CD8-positive, alpha-beta memory T cell (primary cell): ENCODE measurements around the gene SGMS1. TPM values are rescaled to one million over a fixed set of nuclear protein-coding genes. Genes with fewer than 3 reads are reported as not detected.
A peak's percentile ranks its signal among the peaks of the same experiment; 100 is the strongest.
"Not testable (repeated sequence)": the region's sequence is repeated elsewhere in the genome, so short reads cannot be mapped to it uniquely, and the experiment has no call there.

Experiments
- CTCF ChIA-PET: fragments of 350-600 bp; sonication (Branson Sonifier 250); formaldehyde crosslinking; loops from one replicate; lab custom pipeline; 2021; ENCODE audit warnings: antibody characterized with exemption; lab: Charles Lee
- POLR2A ChIA-PET: fragments of 350-600 bp; sonication (Branson Sonifier 250); formaldehyde crosslinking; loops from one replicate; lab custom pipeline; 2021; ENCODE audit warnings: antibody characterized with exemption; lab: Charles Lee
- DNase-seq, 5 donors: peaks; one replicate each; pipeline versions ENCODE4 v3.0.0 to v3.0.0-alpha.2; 2020 to 2022; ENCODE audit warnings: mixed read lengths in 1 of 5
- H3K27ac ChIP-seq: one replicate; pipeline ENCODE4 v1.7.0; 2013; ENCODE audit warnings: low read depth, mild to moderate bottlenecking, low read length, moderate library complexity
- H3K27me3 ChIP-seq: 2 replicates; pipeline ENCODE4 v1.7.0; 2013; ENCODE audit warnings: low read length, mild to moderate bottlenecking; ENCODE audit not compliant: insufficient read depth, poor library complexity, severe bottlenecking
- H3K36me3 ChIP-seq: 2 replicates; pipeline ENCODE4 v1.7.0; 2013; ENCODE audit warnings: mild to moderate bottlenecking, low read length, moderate library complexity; ENCODE audit not compliant: insufficient read depth
- H3K4me1 ChIP-seq: 2 replicates; pipeline ENCODE4 v1.7.0; 2013; ENCODE audit warnings: mild to moderate bottlenecking, low read length, moderate library complexity; ENCODE audit not compliant: insufficient read depth
- H3K4me3 ChIP-seq: 2 replicates; pipeline ENCODE4 v1.7.0; 2013; ENCODE audit warnings: mild to moderate bottlenecking, low read length
- H3K9me3 ChIP-seq: 2 replicates; pipeline ENCODE4 v1.7.0; 2013; ENCODE audit warnings: mild to moderate bottlenecking, low read length
- H3K27ac Mint-ChIP-seq, 8 donors: one replicate each; pipeline ENCODE4 v1.8.0; 2020 to 2021; ENCODE audit warnings: mixed read lengths in 8 of 8, mild to moderate bottlenecking in 6 of 8, inconsistent platforms in 3 of 8, moderate library complexity in 3 of 8
- H3K27me3 Mint-ChIP-seq, 2 donors: one replicate each; pipeline ENCODE4 v1.8.0; 2020 to 2021; ENCODE audit warnings: mixed read lengths in 2 of 2, mild to moderate bottlenecking in 1 of 2, moderate library complexity in 1 of 2
- H3K36me3 Mint-ChIP-seq, 3 donors: one replicate each; pipeline ENCODE4 v1.8.0; 2020 to 2021; ENCODE audit warnings: mixed read lengths in 3 of 3, inconsistent platforms in 1 of 3, mild to moderate bottlenecking in 1 of 3
- H3K4me1 Mint-ChIP-seq, 3 donors: one replicate each; pipeline ENCODE4 v1.8.0; 2020 to 2021; ENCODE audit warnings: mixed read lengths in 3 of 3, inconsistent platforms in 1 of 3, mild to moderate bottlenecking in 1 of 3
- H3K4me3 Mint-ChIP-seq, 7 donors: one replicate each; pipeline ENCODE4 v1.8.0; 2020 to 2021; ENCODE audit warnings: mixed read lengths in 7 of 7, mild to moderate bottlenecking in 6 of 7, moderate library complexity in 4 of 7, inconsistent platforms in 2 of 7
- H3K9me3 Mint-ChIP-seq, 5 donors: one replicate each; pipeline ENCODE4 v1.8.0; 2020 to 2022; ENCODE audit warnings: mixed read lengths in 5 of 5, mild to moderate bottlenecking in 3 of 5, moderate library complexity in 2 of 5, inconsistent platforms in 1 of 5
- polyA plus RNA-seq: library from polyadenylated mRNA; unstranded; fragments of 300-500 nt; fragmentation: Illumina TruSeq; gene quantifications from one replicate; pipeline ENCODE4 v1.2.3, GENCODE V29; 2021
- total RNA-seq, 2 experiments: library from RNA; stranded (reverse); gene quantifications; one replicate each; pipeline ENCODE4 v1.2.3, GENCODE V29; 2021

Gene SGMS1
- total and polyA plus RNA-seq, 3 experiments from 2014 or later = 11.3 to 14.5 (median 13.5) TPM

DNA sequence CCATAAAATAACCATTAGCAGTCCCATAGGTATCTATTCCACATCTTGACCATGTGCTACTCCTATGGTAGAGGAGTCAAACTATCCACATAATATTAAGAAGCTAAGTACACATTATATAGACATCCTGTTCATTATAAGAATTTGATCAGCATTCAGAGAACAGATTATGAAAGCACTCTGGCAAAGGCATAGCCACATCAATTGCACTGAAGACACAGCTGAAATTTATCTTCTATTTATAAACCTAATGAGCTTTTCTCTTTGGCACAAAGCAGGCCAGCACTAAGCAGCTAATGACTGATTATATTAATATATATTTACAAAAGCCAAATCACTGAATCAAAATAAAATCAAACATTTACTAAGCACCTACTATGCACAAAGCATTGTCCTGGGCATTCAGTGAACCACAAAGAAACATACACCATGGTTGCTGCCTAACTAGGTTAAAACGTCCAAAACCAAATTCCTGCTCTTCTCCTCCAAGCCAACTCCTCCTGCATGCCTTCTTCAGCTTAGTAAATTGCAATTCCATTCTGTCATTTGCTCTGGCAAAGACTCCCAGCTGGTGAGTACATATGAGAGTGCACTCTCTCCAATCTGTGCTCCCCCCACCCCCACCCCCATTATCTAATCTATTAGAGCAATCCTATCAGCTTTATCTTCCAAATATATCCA lies 249.8 kb downstream of the SGMS1 start:
- peaks cover 13% of the 10 kb centered on the region for H3K4me1 ChIP-seq
- H3K27me3 Mint-ChIP-seq = no peaks in the 10 kb centered on the region
- no peaks in the 10 kb centered on the region for H3K9me3 Mint-ChIP-seq
- H3K9me3 ChIP-seq = no peaks in the 10 kb centered on the region
- peaks cover 10 to 21% (median 16%) of the 10 kb centered on the region in 3 donors for H3K36me3 Mint-ChIP-seq
- H3K27ac ChIP-seq = no peak overlapping the region
- ChIA-PET CTCF (no interaction called here), POLR2A (no interaction called here)
- H3K4me3 Mint-ChIP-seq = no peak overlapping the region
- no peaks in the 10 kb centered on the region for H3K36me3 ChIP-seq
- H3K4me1 Mint-ChIP-seq = peaks cover 10 to 12% (median 10%) of the 10 kb centered on the region in 3 donors
- no peak overlapping the region for H3K27ac Mint-ChIP-seq
- DNase-seq = no peak
- no peak overlapping the region for H3K4me3 ChIP-seq
- no peaks in the 10 kb centered on the region for H3K27me3 ChIP-seq

DNA sequence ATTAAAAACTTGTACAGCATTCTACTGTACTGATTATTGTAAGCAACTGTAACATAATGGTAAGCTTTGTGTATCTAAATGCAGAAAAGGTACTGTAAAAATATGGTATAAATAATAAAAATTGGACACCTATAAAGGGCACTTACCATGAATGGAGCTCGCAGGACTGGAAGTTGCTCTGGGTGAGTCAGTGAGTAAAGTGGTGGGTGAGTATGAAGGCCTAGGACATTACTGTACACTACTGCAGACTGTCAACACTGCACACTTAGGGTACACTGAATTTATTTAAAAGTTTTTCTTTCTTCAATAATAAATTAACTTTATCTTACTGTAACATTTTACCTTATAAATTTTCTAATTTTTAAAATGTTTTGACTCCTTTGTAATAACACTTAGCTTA lies 253.8 kb downstream of the SGMS1 start:
- no peak for DNase-seq
- Mint-ChIP-seq H3K9me3 (no peaks in the 10 kb centered on the region), H3K27me3 (no peaks in the 10 kb centered on the region), H3K4me1 (peaks cover 4 to 15% (median 8%) of the 10 kb centered on the region in 3 donors), H3K36me3 (peaks cover 13 to 30% (median 22%) of the 10 kb centered on the region in 3 donors), H3K27ac (no peak overlapping the region), H3K4me3 (no peak overlapping the region)
- CTCF ChIA-PET = interaction anchor here (0.8 kb wide), 1 partner anchor 9 kb away, joined by 3 read pairs; no protein-coding TSS in a partner anchor
- H3K36me3 ChIP-seq = no peaks in the 10 kb centered on the region
- no peaks in the 10 kb centered on the region for H3K27me3 ChIP-seq
- POLR2A ChIA-PET = interaction anchor here (0.7 kb wide), 1 partner anchor 46 kb away, joined by 3 read pairs; no protein-coding TSS in a partner anchor
- peaks cover 2% of the 10 kb centered on the region for H3K4me1 ChIP-seq
- no peaks in the 10 kb centered on the region for H3K9me3 ChIP-seq
- H3K4me3 ChIP-seq = no peak overlapping the region
- no peak overlapping the region for H3K27ac ChIP-seq

DNA sequence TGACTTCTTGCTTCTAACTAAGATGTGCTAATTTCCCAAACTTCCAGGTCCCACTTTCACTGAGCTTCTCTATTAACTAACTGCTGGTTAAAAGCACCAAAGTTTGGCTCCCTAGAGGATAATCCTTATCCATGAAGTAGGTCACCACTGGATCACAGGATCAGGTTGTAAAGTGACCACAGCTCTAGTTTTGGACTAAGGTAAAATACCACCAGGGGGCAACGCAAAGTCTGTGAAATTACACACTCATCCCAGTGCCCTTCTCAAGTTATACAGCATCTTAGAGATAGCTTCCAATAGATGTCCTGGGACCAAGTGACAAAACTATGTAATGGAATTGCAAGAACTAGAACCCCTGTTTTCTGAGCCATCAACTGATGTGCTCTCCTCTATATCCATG lies 256.0 kb downstream of the SGMS1 start:
- Mint-ChIP-seq H3K27ac (peak overlapping the region in 1 of 8 donors; percentile 60), H3K4me1 (peaks cover 12 to 30% (median 28%) of the 10 kb centered on the region in 3 donors), H3K9me3 (peaks cover 0 to 12% (median 0%) of the 10 kb centered on the region in 5 donors), H3K4me3 (no peak overlapping the region), H3K36me3 (peaks cover 17 to 42% (median 42%) of the 10 kb centered on the region in 3 donors), H3K27me3 (no peaks in the 10 kb centered on the region)
- no peak overlapping the region for H3K4me3 ChIP-seq
- no peaks in the 10 kb centered on the region for H3K27me3 ChIP-seq
- H3K4me1 ChIP-seq = no peaks in the 10 kb centered on the region
- H3K27ac ChIP-seq = no peak overlapping the region
- no peaks in the 10 kb centered on the region for H3K9me3 ChIP-seq
- DNase-seq = no peak
- CTCF ChIA-PET = interaction anchor here (0.6 to 1.7 kb wide), 5 partner anchors 17 to 257 kb away, joined by 3 to 4 read pairs (median 3); no protein-coding TSS in a partner anchor
- no peaks in the 10 kb centered on the region for H3K36me3 ChIP-seq
- POLR2A ChIA-PET = no interaction called here

GRCh38 chr10:50366421-50366820 lies 257.3 kb downstream of the SGMS1 start:
- H3K36me3 ChIP-seq, H3K27me3 Mint-ChIP-seq, CTCF ChIA-PET, H3K27ac ChIP-seq, H3K4me1 ChIP-seq, DNase-seq, H3K4me3 Mint-ChIP-seq, POLR2A ChIA-PET, H3K9me3 ChIP-seq, H3K27ac Mint-ChIP-seq, H3K27me3 ChIP-seq, H3K4me3 ChIP-seq: not testable (repeated sequence)
- peaks cover 25 to 45% (median 45%) of the 10 kb centered on the region in 3 donors for H3K36me3 Mint-ChIP-seq
- H3K4me1 Mint-ChIP-seq = peaks cover 14 to 42% (median 36%) of the 10 kb centered on the region in 3 donors
- H3K9me3 Mint-ChIP-seq = peaks cover 0 to 16% (median 0%) of the 10 kb centered on the region in 5 donors

GRCh38 chr10:50364730-50365129 lies 259.0 kb downstream of the SGMS1 start:
- DNase-seq = not testable (repeated sequence)

GRCh38 chr10:50362547-50363125 lies 261.1 kb downstream of the SGMS1 start:
- H3K9me3 Mint-ChIP-seq = peaks cover 0 to 16% (median 0%) of the 10 kb centered on the region in 5 donors
- H3K4me3 Mint-ChIP-seq = no peak overlapping the region
- H3K27me3 Mint-ChIP-seq = no peaks in the 10 kb centered on the region
- no peaks in the 10 kb centered on the region for H3K36me3 ChIP-seq
- H3K4me3 ChIP-seq = no peak overlapping the region
- H3K4me1 Mint-ChIP-seq = peaks cover 16 to 56% (median 50%) of the 10 kb centered on the region in 3 donors
- no peak overlapping the region for H3K27ac ChIP-seq
- no peaks in the 10 kb centered on the region for H3K27me3 ChIP-seq
- DNase-seq = no peak
- no peaks in the 10 kb centered on the region for H3K4me1 ChIP-seq
- ChIA-PET POLR2A (interaction anchor here (0.5 kb wide), 1 partner anchor 30 kb away, joined by 3 read pairs; no protein-coding TSS in a partner anchor), CTCF (no interaction called here)
- peak overlapping the region in 2 of 8 donors; percentile 25 to 69 for H3K27ac Mint-ChIP-seq
- no peaks in the 10 kb centered on the region for H3K9me3 ChIP-seq
- H3K36me3 Mint-ChIP-seq = peaks cover 23 to 45% (median 36%) of the 10 kb centered on the region in 3 donors

More at GRCh38 chr10:50364730-50365129, 259.0 kb downstream of the SGMS1 start:
- H3K4me1 ChIP-seq, H3K9me3 ChIP-seq, H3K36me3 ChIP-seq, H3K27me3 ChIP-seq, POLR2A ChIA-PET, H3K4me3 ChIP-seq, H3K27ac ChIP-seq, H3K27me3 Mint-ChIP-seq, CTCF ChIA-PET: not testable (repeated sequence)
- H3K4me1 Mint-ChIP-seq = peaks cover 11 to 54% (median 42%) of the 10 kb centered on the region in 3 donors
- peaks cover 0 to 16% (median 0%) of the 10 kb centered on the region in 5 donors for H3K9me3 Mint-ChIP-seq
- peak overlapping the region in 1 of 8 donors; percentile 1 for H3K27ac Mint-ChIP-seq
- H3K4me3 Mint-ChIP-seq = peak overlapping the region in 1 of 7 donors; percentile 33
- peaks cover 25 to 45% (median 40%) of the 10 kb centered on the region in 3 donors for H3K36me3 Mint-ChIP-seq

DNA sequence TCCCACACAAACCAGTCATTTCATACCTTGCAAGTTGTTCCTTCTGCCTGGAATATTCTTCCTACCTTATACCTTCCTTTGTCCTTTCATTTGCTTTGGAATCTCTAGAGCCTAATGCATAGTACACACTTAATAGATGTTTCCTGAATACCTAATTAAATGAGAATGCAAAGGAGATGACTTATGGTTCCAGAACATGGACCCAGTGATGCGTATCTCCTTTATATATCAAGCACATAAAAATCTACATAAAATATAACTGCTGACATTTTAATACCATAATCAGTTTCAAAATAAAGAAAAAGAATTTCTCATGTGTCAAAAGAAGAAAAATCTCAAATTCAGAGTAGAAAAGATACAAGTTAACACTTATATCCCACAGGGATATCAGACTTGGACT lies 261.8 kb downstream of the SGMS1 start:
- DNase-seq = no peak
- H3K36me3 ChIP-seq = no peaks in the 10 kb centered on the region
- H3K27ac ChIP-seq = no peak overlapping the region
- Mint-ChIP-seq H3K9me3 (peaks cover 0 to 16% (median 0%) of the 10 kb centered on the region in 5 donors), H3K4me1 (peaks cover 16 to 56% (median 50%) of the 10 kb centered on the region in 3 donors), H3K27ac (no peak overlapping the region), H3K4me3 (no peak overlapping the region), H3K27me3 (no peaks in the 10 kb centered on the region), H3K36me3 (peaks cover 20 to 40% (median 31%) of the 10 kb centered on the region in 3 donors)
- POLR2A ChIA-PET = no interaction called here
- no peak overlapping the region for H3K4me3 ChIP-seq
- H3K27me3 ChIP-seq = no peaks in the 10 kb centered on the region
- no peaks in the 10 kb centered on the region for H3K9me3 ChIP-seq
- H3K4me1 ChIP-seq = no peaks in the 10 kb centered on the region
- CTCF ChIA-PET = no interaction called here
